Right atrium auricular region (tissue), 2 donors: ENCODE results near the gene RPL23. TPM values are rescaled to one million over a fixed set of nuclear protein-coding genes. Genes with fewer than 3 reads are reported as not detected.

Experiments
- DNase-seq: peaks from one replicate; pipeline ENCODE4 v3.0.0-alpha.2; 2019; ENCODE audit warnings: low spot score
- H3K27ac ChIP-seq, 2 donors: fragments of 200-600 bp; sonication (generic); 1 replicate in 1 of 2; 2 replicates in 1 of 2; pipeline ENCODE4 v1.5.1; 2016 to 2019
- H3K27me3 ChIP-seq, 2 donors: fragments of 200-600 bp; sonication (generic); one replicate each; pipeline versions ENCODE4 v1.5.1 to v1.6.0; 2017 to 2019
- H3K36me3 ChIP-seq: fragments of 200-600 bp; sonication (generic); one replicate; pipeline ENCODE4 v1.5.1; 2016
- H3K4me1 ChIP-seq, 2 donors: fragments of 200-600 bp; sonication (generic); one replicate each; pipeline versions ENCODE4 v1.5.1 to v1.6.0; 2017 to 2019
- H3K4me3 ChIP-seq, 2 donors: fragments of 200-600 bp; sonication (generic); 1 replicate in 1 of 2; 2 replicates in 1 of 2; pipeline ENCODE4 v1.5.1; 2017 to 2019; ENCODE audit warnings: mild to moderate bottlenecking in 1 of 2, moderate library complexity in 1 of 2
- H3K9me3 ChIP-seq, 2 donors: fragments of 200-600 bp; sonication (generic); one replicate each; pipeline ENCODE4 v1.5.1; 2019
- total RNA-seq, 2 donors: library from RNA; depleted of rRNA; stranded (reverse); fragments of >200 nt; gene quantifications; one replicate each; pipeline ENCODE4 v1.1.0, GENCODE V29; 2016
- TF ChIP-seq, protein P1 (sequence below), 2 donors: fragments of 200-600 bp; sonication (generic); IDR thresholded peaks; one replicate each; pipeline ENCODE4 v1.5.1; 2019; ENCODE audit warnings: antibody characterized with exemption in 2 of 2

Gene RPL23
- total RNA-seq: 100 to 1,000 TPM; 640 to 985 TPM

DNA sequence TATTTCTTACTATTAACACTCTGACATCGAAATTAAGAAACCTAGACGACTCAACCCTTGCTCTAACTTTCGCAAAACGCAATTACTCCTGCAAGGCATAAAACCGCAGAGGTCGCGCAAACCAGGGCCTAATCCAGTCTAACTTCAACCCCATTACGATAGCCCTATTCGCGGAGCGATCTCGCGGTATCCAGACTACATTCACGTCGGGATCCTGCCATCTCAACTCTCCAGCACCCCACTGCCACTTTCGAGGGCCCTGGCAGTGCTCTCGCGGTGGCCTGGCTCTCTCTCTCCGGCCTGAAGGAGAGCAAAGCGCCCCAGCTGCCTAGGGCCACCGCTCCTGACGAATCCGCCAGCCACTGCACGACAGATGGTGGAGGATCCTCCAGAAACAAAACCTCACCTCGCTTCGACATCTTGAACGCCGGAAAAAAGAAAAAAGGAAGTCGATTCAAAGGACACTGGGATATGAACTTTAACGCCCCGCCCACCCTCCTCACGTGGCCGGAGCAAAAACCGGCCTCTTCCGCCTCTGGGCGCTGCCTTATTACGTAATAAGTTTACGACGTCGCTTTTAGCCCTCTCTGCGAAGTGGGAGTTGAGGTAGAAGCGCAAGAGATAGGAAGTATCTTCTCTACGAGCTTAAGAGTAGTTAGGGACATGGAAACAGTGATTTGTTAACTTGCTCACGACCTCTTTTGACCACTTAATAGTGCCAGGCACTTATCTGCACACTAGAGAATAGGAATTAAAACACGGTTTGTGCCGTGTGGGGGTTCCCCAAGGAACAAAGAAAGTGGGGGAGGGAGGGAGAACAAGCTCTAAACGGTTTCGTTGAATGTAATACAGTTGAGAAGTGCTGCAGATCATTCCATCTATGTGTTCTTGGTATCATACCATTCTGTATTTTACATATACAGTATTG is at the start of gene RPL23:
Gene RPL23, minus strand, starts transcription at position 430 of the 928 bp plus-strand sequence. Its CDS starts 11 bp downstream, at position 419.
- H3K27ac ChIP-seq: peak within 1 kb of the TSS; percentile 88 to 90
- H3K4me1 ChIP-seq: peaks cover 0 to 30% of the 10 kb centered on the region in 2 donors
- TF ChIP-seq, protein P1, sequence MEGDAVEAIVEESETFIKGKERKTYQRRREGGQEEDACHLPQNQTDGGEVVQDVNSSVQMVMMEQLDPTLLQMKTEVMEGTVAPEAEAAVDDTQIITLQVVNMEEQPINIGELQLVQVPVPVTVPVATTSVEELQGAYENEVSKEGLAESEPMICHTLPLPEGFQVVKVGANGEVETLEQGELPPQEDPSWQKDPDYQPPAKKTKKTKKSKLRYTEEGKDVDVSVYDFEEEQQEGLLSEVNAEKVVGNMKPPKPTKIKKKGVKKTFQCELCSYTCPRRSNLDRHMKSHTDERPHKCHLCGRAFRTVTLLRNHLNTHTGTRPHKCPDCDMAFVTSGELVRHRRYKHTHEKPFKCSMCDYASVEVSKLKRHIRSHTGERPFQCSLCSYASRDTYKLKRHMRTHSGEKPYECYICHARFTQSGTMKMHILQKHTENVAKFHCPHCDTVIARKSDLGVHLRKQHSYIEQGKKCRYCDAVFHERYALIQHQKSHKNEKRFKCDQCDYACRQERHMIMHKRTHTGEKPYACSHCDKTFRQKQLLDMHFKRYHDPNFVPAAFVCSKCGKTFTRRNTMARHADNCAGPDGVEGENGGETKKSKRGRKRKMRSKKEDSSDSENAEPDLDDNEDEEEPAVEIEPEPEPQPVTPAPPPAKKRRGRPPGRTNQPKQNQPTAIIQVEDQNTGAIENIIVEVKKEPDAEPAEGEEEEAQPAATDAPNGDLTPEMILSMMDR (IDR thresholded peaks at IDR 0.05): no peak
- no peaks in the 10 kb centered on the region for H3K9me3 ChIP-seq
- no peaks in the 10 kb centered on the region for H3K27me3 ChIP-seq
- H3K4me3 ChIP-seq: peak within 1 kb of the TSS; percentile 42 to 63
- H3K36me3 ChIP-seq: peaks cover 41% of the 10 kb centered on the region
- peak; percentile 96 for DNase-seq

GRCh38 chr17:38900978-38901656 is 47.6 kb upstream of the RPL23 start:
- Histone ChIP-seq H3K9me3 (no peaks in the 10 kb centered on the region), H3K27ac (peak overlapping the region; percentile 58 to 60), H3K4me3 (peak overlapping the region in 1 of 2 donors; percentile 5), H3K4me1 (peaks cover 0 to 78% of the 10 kb centered on the region in 2 donors), H3K27me3 (no peaks in the 10 kb centered on the region), H3K36me3 (peaks cover 28% of the 10 kb centered on the region)
- DNase-seq: peak; percentile 78
- TF ChIP-seq, protein P1 (IDR thresholded peaks at IDR 0.05): no peak

DNA sequence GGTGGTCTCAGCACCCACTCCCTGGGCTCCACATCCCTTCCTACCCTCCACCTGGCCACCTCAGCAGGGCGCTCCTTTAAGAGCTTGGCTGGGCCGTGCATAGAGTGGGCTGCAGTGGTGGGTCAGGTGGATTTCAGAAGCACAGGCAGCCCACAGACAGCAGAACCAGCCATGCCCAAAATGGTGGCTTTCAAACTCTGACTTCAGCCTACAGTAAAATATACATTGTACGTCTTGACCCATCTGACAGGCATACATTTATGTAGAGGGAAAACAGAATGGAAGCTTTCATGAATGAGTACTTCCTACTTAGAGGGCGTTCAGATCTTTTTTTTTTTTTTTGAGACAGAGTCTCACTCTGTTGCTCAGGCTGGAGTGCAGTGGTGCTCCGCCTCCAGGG is 45.9 kb upstream of the RPL23 start:
- H3K4me3 ChIP-seq: no peak overlapping the region
- no peak for DNase-seq
- peaks cover 0 to 80% of the 10 kb centered on the region in 2 donors for H3K4me1 ChIP-seq
- peak overlapping the region; percentile 68 to 75 for H3K27ac ChIP-seq
- H3K27me3 ChIP-seq: no peaks in the 10 kb centered on the region
- TF ChIP-seq, protein P1 (IDR thresholded peaks at IDR 0.05): no peak
- H3K36me3 ChIP-seq: peaks cover 27% of the 10 kb centered on the region
- no peaks in the 10 kb centered on the region for H3K9me3 ChIP-seq

- no peak for DNase-seq
- H3K27me3 ChIP-seq: no peaks in the 10 kb centered on the region
- H3K4me3 ChIP-seq: no peak overlapping the region
- peak overlapping the region; percentile 68 to 75 for H3K27ac ChIP-seq
- H3K9me3 ChIP-seq: no peaks in the 10 kb centered on the region
- TF ChIP-seq, protein P1 (IDR thresholded peaks at IDR 0.05): no peak
- H3K4me1 ChIP-seq: peaks cover 0 to 86% of the 10 kb centered on the region in 2 donors
- peaks cover 27% of the 10 kb centered on the region for H3K36me3 ChIP-seq
Observed at GRCh38 chr17:38898812-38899348, 45.4 kb upstream of the RPL23 start.

GRCh38 chr17:38898291-38898679 is 44.8 kb upstream of the RPL23 start:
- Histone ChIP-seq H3K4me1 (peaks cover 0 to 88% of the 10 kb centered on the region in 2 donors), H3K4me3 (no peak overlapping the region), H3K9me3 (no peaks in the 10 kb centered on the region), H3K36me3 (peaks cover 22% of the 10 kb centered on the region), H3K27ac (peak overlapping the region; percentile 68 to 75), H3K27me3 (no peaks in the 10 kb centered on the region)
- TF ChIP-seq, protein P1 (IDR thresholded peaks at IDR 0.05): no peak
- no peak for DNase-seq
